NCI-H2196 treated with DMSO at 0.1 percent for 48 hours (cell line): ENCODE results near the gene HNRNPH2.
A peak's percentile ranks its signal among the peaks of the same experiment; 100 is the strongest.

Source experiments
- DNase-seq: peaks from one replicate; lab custom pipeline; 2025; ENCODE audit not compliant: unreplicated experiment; lab: John Stamatoyannopoulos, UW

HNRNPH2 gene

GRCh38 chrX:101452056-101452455 is 44.0 kb downstream of the HNRNPH2 start:
- DNase-seq: no peak

- no peak for DNase-seq
These were observed 52.6 kb downstream of the HNRNPH2 start for GRCh38 chrX:101460669-101461068.

- peak; percentile 3 for DNase-seq
These were observed 54.9 kb downstream of the HNRNPH2 start for GRCh38 chrX:101462892-101463291.
